ENCODE results near the gene C11orf58.

GRCh38 chr11:16727806-16728205 lies 10.6 kb upstream of the C11orf58 start:
- TF ChIP-seq POLR2A (IDR thresholded peaks at IDR 0.05; ENCODE audit: low read length) = no peak
- no peak for TF ChIP-seq GATA1 (IDR thresholded peaks at IDR 0.05; ENCODE audit: low read depth, low read length)
